Osteocyte (in vitro differentiated cells): ENCODE results near the gene ATP8A2. TPM values are rescaled to one million over a fixed set of nuclear protein-coding genes. Genes with fewer than 3 reads are reported as not detected.

ENCODE experiments used
- DNase-seq: peaks from one replicate; pipeline ENCODE4 v3.0.0; 2021; ENCODE audit warnings: mixed read lengths; ENCODE audit not compliant: unreplicated experiment; ENCODE audit errors: extremely low spot score
- H3K27ac Mint-ChIP-seq: one replicate; pipeline ENCODE4 v1.8.0; 2021; ENCODE audit warnings: mild to moderate bottlenecking, mixed read lengths; ENCODE audit not compliant: unreplicated experiment
- H3K27me3 Mint-ChIP-seq: one replicate; pipeline ENCODE4 v1.8.0; 2021; ENCODE audit warnings: mixed read lengths; ENCODE audit not compliant: unreplicated experiment
- H3K36me3 Mint-ChIP-seq: one replicate; pipeline ENCODE4 v1.8.0; 2021; ENCODE audit warnings: mixed read lengths; ENCODE audit not compliant: unreplicated experiment
- H3K4me1 Mint-ChIP-seq: one replicate; pipeline ENCODE4 v1.8.0; 2021; ENCODE audit warnings: mixed read lengths; ENCODE audit not compliant: unreplicated experiment
- H3K4me3 Mint-ChIP-seq: one replicate; pipeline ENCODE4 v1.8.0; 2021; ENCODE audit warnings: mild to moderate bottlenecking, moderate library complexity, mixed read lengths; ENCODE audit not compliant: unreplicated experiment
- H3K9me3 Mint-ChIP-seq: one replicate; pipeline ENCODE4 v1.8.0; 2021; ENCODE audit warnings: mixed read lengths; ENCODE audit not compliant: unreplicated experiment
- total RNA-seq: library from RNA; stranded (reverse); gene quantifications from 2 replicates; pipeline ENCODE4 v1.2.1, GENCODE V29; 2021
- TF ChIP-seq, protein P1 (sequence below): fragments of 200-600 bp; sonication (generic); IDR thresholded peaks from 2 replicates; pipeline ENCODE4 v1.5.0; 2021; ENCODE audit warnings: antibody characterized with exemption, mild to moderate bottlenecking, moderate library complexity

ATP8A2 gene
- total RNA-seq, 1 donor from 2014 or later, result 1.1 TPM

DNA sequence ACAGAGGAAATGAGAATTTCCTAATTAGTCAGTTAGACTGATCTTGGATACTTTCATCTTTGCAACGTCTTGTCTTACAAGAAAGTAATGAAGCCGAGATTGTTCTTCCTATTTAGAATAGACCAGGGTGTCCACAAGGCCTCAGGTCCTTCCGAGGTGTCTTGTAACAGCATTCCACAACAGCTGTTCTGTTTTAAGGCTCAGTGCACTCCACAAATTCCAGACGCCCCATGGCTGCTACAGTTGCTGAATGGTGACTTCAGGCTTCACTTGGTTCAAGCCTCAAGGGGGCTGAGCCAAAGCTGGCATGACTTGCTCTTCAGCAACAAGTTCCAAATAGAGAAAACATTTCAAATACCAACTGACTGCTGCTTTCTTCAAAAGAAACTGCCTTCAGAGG is 536.6 kb downstream of the ATP8A2 start:
- Mint-ChIP-seq H3K4me1 (peaks cover 7% of the 10 kb centered on the region), H3K27ac (peak overlapping the region; percentile 45), H3K4me3 (no peak overlapping the region), H3K36me3 (peaks cover 2% of the 10 kb centered on the region), H3K27me3 (no peaks in the 10 kb centered on the region), H3K9me3 (no peaks in the 10 kb centered on the region)
- TF ChIP-seq, protein P1, sequence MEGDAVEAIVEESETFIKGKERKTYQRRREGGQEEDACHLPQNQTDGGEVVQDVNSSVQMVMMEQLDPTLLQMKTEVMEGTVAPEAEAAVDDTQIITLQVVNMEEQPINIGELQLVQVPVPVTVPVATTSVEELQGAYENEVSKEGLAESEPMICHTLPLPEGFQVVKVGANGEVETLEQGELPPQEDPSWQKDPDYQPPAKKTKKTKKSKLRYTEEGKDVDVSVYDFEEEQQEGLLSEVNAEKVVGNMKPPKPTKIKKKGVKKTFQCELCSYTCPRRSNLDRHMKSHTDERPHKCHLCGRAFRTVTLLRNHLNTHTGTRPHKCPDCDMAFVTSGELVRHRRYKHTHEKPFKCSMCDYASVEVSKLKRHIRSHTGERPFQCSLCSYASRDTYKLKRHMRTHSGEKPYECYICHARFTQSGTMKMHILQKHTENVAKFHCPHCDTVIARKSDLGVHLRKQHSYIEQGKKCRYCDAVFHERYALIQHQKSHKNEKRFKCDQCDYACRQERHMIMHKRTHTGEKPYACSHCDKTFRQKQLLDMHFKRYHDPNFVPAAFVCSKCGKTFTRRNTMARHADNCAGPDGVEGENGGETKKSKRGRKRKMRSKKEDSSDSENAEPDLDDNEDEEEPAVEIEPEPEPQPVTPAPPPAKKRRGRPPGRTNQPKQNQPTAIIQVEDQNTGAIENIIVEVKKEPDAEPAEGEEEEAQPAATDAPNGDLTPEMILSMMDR, result no peak
- DNase-seq, result no peak

DNA sequence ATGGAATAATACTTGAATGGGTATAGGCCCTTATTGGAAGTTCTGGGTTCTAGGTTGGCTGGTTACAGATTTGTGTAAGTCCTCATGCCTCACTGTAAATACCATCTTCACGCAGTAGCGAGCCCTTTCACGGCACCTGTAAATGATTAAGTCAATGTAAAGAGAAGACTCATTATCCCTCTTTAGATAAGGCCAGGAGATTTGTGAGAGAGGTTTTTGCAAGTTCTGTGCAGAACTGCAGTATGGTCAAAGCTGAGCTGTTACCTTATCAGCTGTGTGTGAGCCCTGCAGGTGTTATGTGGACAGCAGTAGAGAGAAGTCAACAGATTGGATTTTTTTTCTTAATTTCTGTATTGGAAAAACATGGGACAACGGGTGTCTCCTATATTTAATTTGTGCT is 538.5 kb downstream of the ATP8A2 start:
- Mint-ChIP-seq H3K27me3 (no peaks in the 10 kb centered on the region), H3K4me3 (no peak overlapping the region), H3K4me1 (peaks cover 7% of the 10 kb centered on the region), H3K27ac (no peak overlapping the region), H3K36me3 (peaks cover 2% of the 10 kb centered on the region), H3K9me3 (no peaks in the 10 kb centered on the region)
- TF ChIP-seq, protein P1, result no peak
- no peak for DNase-seq

DNA sequence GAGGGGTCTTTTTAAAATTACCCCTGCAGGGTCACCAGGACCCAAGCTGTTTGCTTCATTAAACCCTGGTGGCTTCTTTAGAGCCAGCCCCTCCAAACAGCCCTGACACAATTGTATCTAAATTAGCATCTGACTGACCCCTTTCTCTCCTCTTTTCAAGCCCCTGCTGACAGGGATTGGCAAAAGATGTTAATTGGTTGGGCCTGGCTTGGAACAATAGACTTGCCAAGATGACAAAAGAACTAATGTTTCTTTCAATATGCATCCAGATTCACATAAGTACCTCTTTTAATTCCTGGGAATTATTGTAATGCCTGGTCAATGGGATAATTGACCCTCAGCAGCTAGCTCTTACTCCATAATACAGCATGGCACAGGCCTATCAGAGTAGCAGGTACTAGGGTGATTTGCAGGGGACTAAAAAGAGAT is 539.2 kb downstream of the ATP8A2 start:
- Mint-ChIP-seq H3K4me3 (no peak overlapping the region), H3K27me3 (no peaks in the 10 kb centered on the region), H3K9me3 (no peaks in the 10 kb centered on the region), H3K36me3 (peaks cover 2% of the 10 kb centered on the region), H3K27ac (no peak overlapping the region), H3K4me1 (peaks cover 7% of the 10 kb centered on the region)
- DNase-seq, result no peak
- TF ChIP-seq, protein P1, result no peak

DNA sequence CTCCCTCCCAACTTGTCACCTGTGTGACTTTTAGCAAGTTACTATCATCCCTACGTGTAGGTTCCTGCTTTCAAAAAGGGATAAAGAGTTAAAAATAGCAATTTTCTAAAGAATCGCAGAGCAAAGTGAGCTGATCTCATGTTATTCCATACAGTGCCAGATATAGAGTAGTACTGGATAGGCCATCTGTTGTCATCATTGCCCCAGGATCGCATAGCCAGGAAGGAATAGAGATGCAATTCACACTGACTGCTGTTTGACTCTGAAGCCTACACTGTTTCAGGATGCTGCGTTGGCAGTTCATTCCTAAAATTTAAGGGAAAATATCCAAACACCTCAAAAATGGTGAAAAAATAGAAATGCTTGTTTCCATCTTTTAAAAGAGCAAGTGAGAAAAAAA is 541.2 kb downstream of the ATP8A2 start:
- Mint-ChIP-seq H3K4me3 (no peak overlapping the region), H3K36me3 (peaks cover 2% of the 10 kb centered on the region), H3K4me1 (peaks cover 7% of the 10 kb centered on the region), H3K27me3 (peaks cover 2% of the 10 kb centered on the region), H3K9me3 (no peaks in the 10 kb centered on the region), H3K27ac (no peak overlapping the region)
- TF ChIP-seq, protein P1, result no peak
- DNase-seq, result no peak

DNA sequence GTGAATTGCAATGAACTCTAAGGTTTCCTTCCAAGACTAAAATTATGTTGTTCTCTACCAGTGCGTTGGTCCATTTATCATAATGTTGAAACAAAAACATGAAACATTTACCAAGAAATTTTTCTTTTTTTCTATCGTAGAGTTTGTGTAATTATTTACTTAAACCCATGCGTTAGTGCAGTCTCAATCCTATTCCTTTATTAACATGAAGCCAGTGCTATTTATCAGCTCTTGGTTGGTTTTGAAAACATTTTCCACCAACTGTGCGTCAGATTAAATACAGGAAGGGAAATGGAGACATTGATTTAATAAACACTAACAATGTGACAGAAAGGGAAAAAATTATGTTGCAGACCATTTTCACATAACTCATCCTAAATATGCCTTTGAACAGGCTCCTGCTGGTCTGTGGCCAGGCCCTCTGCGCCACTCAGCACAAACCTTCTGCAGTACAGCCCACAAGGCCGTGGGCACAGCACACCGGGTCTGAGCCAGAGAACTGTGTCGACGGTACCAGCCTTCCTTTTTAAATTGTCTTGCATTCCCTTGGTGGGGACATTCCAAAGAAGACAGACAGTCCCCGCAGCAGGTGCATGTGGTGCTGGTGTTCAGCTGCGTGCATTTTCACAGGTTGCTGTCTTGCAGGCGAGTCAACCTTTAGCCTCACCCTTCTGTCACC is 544.2 kb downstream of the ATP8A2 start:
- H3K9me3 Mint-ChIP-seq, result no peaks in the 10 kb centered on the region

More for the DNA sequence above, 544.2 kb downstream of the ATP8A2 start:
- no peak for DNase-seq
- no peak overlapping the region for H3K27ac Mint-ChIP-seq
- H3K36me3 Mint-ChIP-seq, result no peaks in the 10 kb centered on the region
- H3K4me1 Mint-ChIP-seq, result peaks cover 4% of the 10 kb centered on the region
- TF ChIP-seq, protein P1, result no peak
- peaks cover 3% of the 10 kb centered on the region for H3K27me3 Mint-ChIP-seq
- no peak overlapping the region for H3K4me3 Mint-ChIP-seq
